HFFc6 (cell line): ENCODE data around the gene FLNA. TPM values are rescaled to one million over a fixed set of nuclear protein-coding genes. Genes with fewer than 3 reads are reported as not detected.
"Not testable (repeated sequence)": the region's sequence is repeated elsewhere in the genome, so short reads cannot be mapped to it uniquely, and the experiment has no call there.

Source experiments
- DNase-seq: peaks from one replicate; pipeline ENCODE4 v3.0.0-alpha.2; 2018
- H3K27ac Mint-ChIP-seq: 2 replicates; pipeline ENCODE4 v1.8.0; 2020; ENCODE audit warnings: mild to moderate bottlenecking, mixed read lengths
- H3K27me3 Mint-ChIP-seq: 2 replicates; pipeline ENCODE4 v1.8.0; 2021; ENCODE audit warnings: mild to moderate bottlenecking, moderate library complexity, mixed read lengths; ENCODE audit not compliant: insufficient read depth
- H3K36me3 Mint-ChIP-seq: 2 replicates; pipeline ENCODE4 v1.8.0; 2021; ENCODE audit warnings: low read depth, mixed read lengths
- H3K4me1 Mint-ChIP-seq: 2 replicates; pipeline ENCODE4 v1.8.0; 2020; ENCODE audit warnings: low read depth, mixed read lengths
- H3K4me3 Mint-ChIP-seq: 2 replicates; pipeline ENCODE4 v1.8.0; 2020; ENCODE audit warnings: mild to moderate bottlenecking, moderate library complexity, mixed read lengths
- H3K9me3 Mint-ChIP-seq: 2 replicates; pipeline ENCODE4 v1.8.0; 2020; ENCODE audit warnings: mild to moderate bottlenecking, mixed read lengths
- CTCF ChIP-seq: fragments of 200-600 bp; sonication (generic); IDR thresholded peaks from 2 replicates; pipeline ENCODE4 v1.5.0; 2021; ENCODE audit warnings: antibody characterized with exemption, mild to moderate bottlenecking
- total RNA-seq, 6 experiments: library from RNA; stranded (reverse); fragmentation: NEBNext Ultra II Directional; extraction: Animal tissue kit (Norgen Biotek cat#: 25700); gene quantifications; 2 replicates in 1 of 6; 3 replicates in 5 of 6; pipeline ENCODE4 v1.2.3, GENCODE V29; 2021

FLNA gene
- total RNA-seq, 6 experiments from 2014 or later: 2,260 to 2,886 (median 2,666) TPM

DNA sequence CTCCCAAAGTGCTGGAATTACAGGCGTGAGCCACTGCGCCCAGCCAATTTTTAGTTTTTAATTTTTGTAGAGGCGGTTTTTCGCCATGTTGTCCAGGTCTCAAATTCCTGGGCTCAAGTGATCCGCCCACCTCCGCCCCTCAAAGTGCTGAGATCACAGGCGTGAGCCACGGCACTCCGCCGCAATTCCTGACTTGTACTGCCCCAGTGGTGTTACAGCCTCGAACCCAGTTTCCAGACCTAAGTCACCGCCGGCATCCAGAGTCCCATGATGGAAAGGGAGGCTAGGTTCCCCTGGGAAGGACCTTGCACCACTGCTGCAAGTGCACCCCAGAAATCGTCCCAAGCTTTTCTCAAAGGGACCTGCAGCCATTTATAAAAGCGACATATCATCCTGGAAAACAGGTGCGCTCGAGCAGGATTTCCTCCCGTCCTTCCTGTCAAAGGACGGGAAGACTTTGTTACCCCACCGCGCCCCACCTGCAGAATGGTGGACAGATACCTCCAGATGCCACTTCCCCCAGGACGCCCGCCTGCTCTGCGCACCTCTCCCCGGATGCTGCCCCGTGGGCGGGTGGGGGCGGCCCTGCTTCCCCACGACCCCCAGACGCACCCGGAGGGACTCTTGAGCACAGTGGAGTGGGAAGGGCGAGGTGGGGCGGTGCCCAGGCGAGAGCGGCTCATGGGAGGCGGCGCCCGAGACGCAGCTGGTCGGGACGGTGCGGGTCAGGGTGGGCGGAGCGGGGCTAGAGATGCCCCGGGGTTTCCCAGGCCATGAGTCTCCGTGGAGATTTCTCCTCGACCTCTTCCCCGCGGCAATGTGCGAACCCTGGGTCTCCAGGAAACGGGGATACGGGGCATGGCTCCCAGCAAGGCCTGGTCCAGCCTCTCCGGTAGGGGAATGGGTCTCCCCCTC is 22.8 kb upstream of the FLNA start:
- TF ChIP-seq CTCF: no peak
- peaks cover 6% of the 10 kb centered on the region; the same call in 1 of the 2 replicates for H3K4me1 Mint-ChIP-seq
- no peak for DNase-seq

GRCh38 chrX:154396363-154396762 is 21.9 kb upstream of the FLNA start:
- Mint-ChIP-seq H3K36me3 (peaks cover 23% of the 10 kb centered on the region), H3K4me3 (peak overlapping the region; percentile 98), H3K9me3 (peaks cover 18% of the 10 kb centered on the region), H3K27me3 (peaks cover 29% of the 10 kb centered on the region), H3K27ac (peak overlapping the region; percentile 99; the same call in 1 of the 2 replicates)
- H3K4me1 Mint-ChIP-seq, DNase-seq: not testable (repeated sequence)

More for the DNA sequence above, 22.8 kb upstream of the FLNA start:
- H3K9me3 Mint-ChIP-seq: peaks cover 19% of the 10 kb centered on the region
- peaks cover 37% of the 10 kb centered on the region for H3K27me3 Mint-ChIP-seq
- peak overlapping the region; percentile 99 for H3K27ac Mint-ChIP-seq
- peak overlapping the region; percentile 98 for H3K4me3 Mint-ChIP-seq
- peaks cover 23% of the 10 kb centered on the region for H3K36me3 Mint-ChIP-seq

- not testable (repeated sequence) for H3K4me3 Mint-ChIP-seq, H3K9me3 Mint-ChIP-seq, DNase-seq, H3K27me3 Mint-ChIP-seq, H3K27ac Mint-ChIP-seq, H3K4me1 Mint-ChIP-seq, H3K36me3 Mint-ChIP-seq
- peak; percentile 14; the same call in 1 of the 2 replicates for TF ChIP-seq CTCF
These were observed 15.6 kb upstream of the FLNA start for GRCh38 chrX:154389812-154390747.

DNA sequence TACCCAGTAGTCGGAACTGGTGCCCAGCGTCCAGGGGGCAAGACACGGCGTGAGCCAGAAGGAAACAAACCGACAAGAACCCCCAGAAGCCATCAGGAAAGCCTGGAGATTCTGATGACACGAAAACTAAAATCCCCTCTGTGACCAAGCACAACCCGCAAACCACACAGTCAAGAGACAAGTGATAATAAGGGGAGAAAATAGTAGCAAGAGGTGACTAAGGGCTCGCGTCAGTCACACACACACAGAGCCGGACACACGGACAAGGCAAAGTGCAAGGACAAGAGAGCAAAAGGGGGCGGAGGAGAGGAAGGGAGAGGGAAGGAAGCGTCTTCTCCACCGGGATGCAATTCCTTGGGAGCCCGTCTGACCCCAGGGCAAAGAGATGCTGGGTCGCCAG is 14.2 kb upstream of the FLNA start:
- not testable (repeated sequence) for DNase-seq, H3K36me3 Mint-ChIP-seq, H3K27me3 Mint-ChIP-seq, H3K4me3 Mint-ChIP-seq, H3K4me1 Mint-ChIP-seq, H3K27ac Mint-ChIP-seq, H3K9me3 Mint-ChIP-seq

GRCh38 chrX:154388094-154388493 is 13.7 kb upstream of the FLNA start:
- H3K27ac Mint-ChIP-seq, H3K4me1 Mint-ChIP-seq, H3K27me3 Mint-ChIP-seq, H3K36me3 Mint-ChIP-seq, DNase-seq, H3K9me3 Mint-ChIP-seq, H3K4me3 Mint-ChIP-seq: not testable (repeated sequence)

- no peak for DNase-seq
- H3K27me3 Mint-ChIP-seq: peaks cover 3% of the 10 kb centered on the region
These were observed 10.0 kb upstream of the FLNA start for GRCh38 chrX:154384284-154384892.

More at GRCh38 chrX:154384284-154384892, 10.0 kb upstream of the FLNA start:
- peak; percentile 70 for TF ChIP-seq CTCF
- no peak overlapping the region for H3K4me3 Mint-ChIP-seq
- H3K9me3 Mint-ChIP-seq: no peaks in the 10 kb centered on the region
- H3K36me3 Mint-ChIP-seq: peaks cover 6% of the 10 kb centered on the region; the same call in 1 of the 2 replicates
- no peak overlapping the region for H3K27ac Mint-ChIP-seq
- peaks cover 11% of the 10 kb centered on the region for H3K4me1 Mint-ChIP-seq
